MCF 10A (cell line): ENCODE results near the gene RELCH. TPM values are rescaled to one million over a fixed set of nuclear protein-coding genes. Genes with fewer than 3 reads are reported as not detected.
A peak's percentile ranks its signal among the peaks of the same experiment; 100 is the strongest.

ENCODE experiments used
- BruUV-seq: library from RNA; stranded (reverse); fragments of 400-500 nt; replicated peaks from 2 replicates; lab custom pipeline; 2021; lab: Mats Ljungman, UMichigan
- CTCF ChIA-PET: fragments of 300-600 bp; sonication (Branson Sonifier 250); formaldehyde crosslinking; extraction: SDS; loops from one replicate; lab custom pipeline; 2021; ENCODE audit warnings: antibody characterized with exemption, inconsistent platforms; lab: Yijun Ruan, JAX
- POLR2A ChIA-PET: fragments of 300-600, 350-650 bp; sonication (Branson Sonifier 250); formaldehyde crosslinking; extraction: SDS; loops from one replicate; lab custom pipeline; 2020; ENCODE audit warnings: antibody characterized with exemption, inconsistent platforms; lab: Yijun Ruan, JAX
- DNase-seq: peaks from one replicate; pipeline ENCODE4 v3.0.0-alpha.2; 2018; ENCODE audit not compliant: unreplicated experiment
- H3K27ac Mint-ChIP-seq: one replicate; pipeline ENCODE4 v1.8.0; 2022; ENCODE audit warnings: mild to moderate bottlenecking, low read depth, mixed read lengths; ENCODE audit not compliant: unreplicated experiment
- H3K27me3 Mint-ChIP-seq: one replicate; pipeline ENCODE4 v1.8.0; 2022; ENCODE audit warnings: mixed read lengths; ENCODE audit not compliant: insufficient read depth, unreplicated experiment
- H3K36me3 Mint-ChIP-seq: one replicate; pipeline ENCODE4 v1.8.0; 2022; ENCODE audit warnings: mild to moderate bottlenecking, moderate library complexity, mixed read lengths; ENCODE audit not compliant: insufficient read depth, unreplicated experiment
- H3K4me1 Mint-ChIP-seq: one replicate; pipeline ENCODE4 v1.8.0; 2022; ENCODE audit warnings: mixed read lengths; ENCODE audit not compliant: insufficient read depth, unreplicated experiment
- H3K4me3 Mint-ChIP-seq: one replicate; pipeline ENCODE4 v1.8.0; 2022; ENCODE audit warnings: mild to moderate bottlenecking, moderate library complexity, mixed read lengths; ENCODE audit not compliant: unreplicated experiment
- H3K9me3 Mint-ChIP-seq: one replicate; pipeline ENCODE4 v1.8.0; 2022; ENCODE audit warnings: mixed read lengths; ENCODE audit not compliant: unreplicated experiment
- intact Hi-C: fragments of 100-400 bp; cut with micrococcal nuclease; formaldehyde crosslinking; loops from 2 replicates; pipeline ENCODE4 v1.14.1; 2022
- total RNA-seq: library from RNA; stranded (reverse); gene quantifications from 2 replicates; pipeline ENCODE4 v1.2.3, GENCODE V29; 2022
- TF ChIP-seq, protein P1 (sequence below): fragments of 200-600 bp; IDR thresholded peaks from one replicate; pipeline ENCODE4 v1.8.0; 2022; ENCODE audit warnings: antibody characterized with exemption, mild to moderate bottlenecking; ENCODE audit not compliant: unreplicated experiment

The RELCH gene
- total RNA-seq, 1 experiment from 2014 or later = 24.7 TPM

- Mint-ChIP-seq H3K27me3 (no peaks in the 10 kb centered on the region), H3K27ac (no peak overlapping the region)
Measured at GRCh38 chr18:62329691-62330454, 142.8 kb downstream of the RELCH start.

DNA sequence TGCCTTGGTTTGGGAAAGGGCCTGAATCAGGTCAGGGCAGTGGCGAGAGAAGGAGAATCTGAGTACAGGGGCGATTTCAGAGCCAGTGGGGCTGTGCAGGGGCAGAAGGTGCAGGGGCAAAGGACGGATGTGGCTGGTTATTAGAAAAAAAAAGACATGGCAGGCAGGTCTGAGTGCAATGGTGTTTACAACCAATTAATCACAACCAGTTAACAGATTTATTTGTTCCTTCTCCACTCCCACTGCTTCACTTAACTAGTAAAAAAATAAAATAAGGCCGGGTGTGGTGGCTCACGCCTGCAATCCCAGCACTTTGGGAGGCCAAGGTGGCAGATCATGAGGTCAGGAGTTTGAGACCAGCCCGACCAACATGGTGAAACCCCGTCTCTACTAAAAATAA lies 143.6 kb downstream of the RELCH start:
- Mint-ChIP-seq H3K4me1 (peaks cover 25% of the 10 kb centered on the region), H3K27me3 (no peaks in the 10 kb centered on the region), H3K4me3 (no peak overlapping the region), H3K27ac (no peak overlapping the region), H3K36me3 (no peaks in the 10 kb centered on the region), H3K9me3 (no peaks in the 10 kb centered on the region)
- intact Hi-C loops = no loop called here
- DNase-seq = no peak
- TF ChIP-seq, protein P1, sequence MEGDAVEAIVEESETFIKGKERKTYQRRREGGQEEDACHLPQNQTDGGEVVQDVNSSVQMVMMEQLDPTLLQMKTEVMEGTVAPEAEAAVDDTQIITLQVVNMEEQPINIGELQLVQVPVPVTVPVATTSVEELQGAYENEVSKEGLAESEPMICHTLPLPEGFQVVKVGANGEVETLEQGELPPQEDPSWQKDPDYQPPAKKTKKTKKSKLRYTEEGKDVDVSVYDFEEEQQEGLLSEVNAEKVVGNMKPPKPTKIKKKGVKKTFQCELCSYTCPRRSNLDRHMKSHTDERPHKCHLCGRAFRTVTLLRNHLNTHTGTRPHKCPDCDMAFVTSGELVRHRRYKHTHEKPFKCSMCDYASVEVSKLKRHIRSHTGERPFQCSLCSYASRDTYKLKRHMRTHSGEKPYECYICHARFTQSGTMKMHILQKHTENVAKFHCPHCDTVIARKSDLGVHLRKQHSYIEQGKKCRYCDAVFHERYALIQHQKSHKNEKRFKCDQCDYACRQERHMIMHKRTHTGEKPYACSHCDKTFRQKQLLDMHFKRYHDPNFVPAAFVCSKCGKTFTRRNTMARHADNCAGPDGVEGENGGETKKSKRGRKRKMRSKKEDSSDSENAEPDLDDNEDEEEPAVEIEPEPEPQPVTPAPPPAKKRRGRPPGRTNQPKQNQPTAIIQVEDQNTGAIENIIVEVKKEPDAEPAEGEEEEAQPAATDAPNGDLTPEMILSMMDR = no peak
- BruUV-seq = no TSS peak
- CTCF ChIA-PET = interaction anchor here (1.1 kb wide), 1 partner anchor 10 kb away, joined by 4 read pairs; no protein-coding TSS in a partner anchor
- POLR2A ChIA-PET = no interaction called here

More at GRCh38 chr18:62329691-62330454, 142.8 kb downstream of the RELCH start:
- Mint-ChIP-seq H3K9me3 (no peaks in the 10 kb centered on the region), H3K4me3 (no peak overlapping the region), H3K36me3 (no peaks in the 10 kb centered on the region), H3K4me1 (peaks cover 25% of the 10 kb centered on the region)
- POLR2A ChIA-PET = no interaction called here
- no TSS peak for BruUV-seq
- intact Hi-C loops = loop anchor here (5.0 kb wide), 1 partner anchor 148 kb away; no protein-coding TSS in a partner anchor
- DNase-seq = peak; percentile 36
- CTCF ChIA-PET = interaction anchor here (0.7 kb wide), 1 partner anchor 39 kb away, joined by 3 read pairs; no protein-coding TSS in a partner anchor
- TF ChIP-seq, protein P1 = no peak

GRCh38 chr18:62331581-62332356 lies 144.7 kb downstream of the RELCH start:
- Mint-ChIP-seq H3K27me3 (no peaks in the 10 kb centered on the region), H3K36me3 (no peaks in the 10 kb centered on the region), H3K27ac (no peak overlapping the region), H3K4me3 (no peak overlapping the region), H3K4me1 (peaks cover 17% of the 10 kb centered on the region), H3K9me3 (no peaks in the 10 kb centered on the region)
- POLR2A ChIA-PET = no interaction called here
- no TSS peak for BruUV-seq
- intact Hi-C loops = no loop called here
- no peak for DNase-seq
- TF ChIP-seq, protein P1 = no peak
- CTCF ChIA-PET = interaction anchor here (0.6 to 1.1 kb wide), 3 partner anchors 9 to 12 kb away, joined by 3 to 4 read pairs (median 3); no protein-coding TSS in a partner anchor

- BruUV-seq = no TSS peak
- TF ChIP-seq, protein P1 = no peak
- intact Hi-C loops = no loop called here
- Mint-ChIP-seq H3K9me3 (no peaks in the 10 kb centered on the region), H3K27ac (no peak overlapping the region), H3K4me1 (peaks cover 17% of the 10 kb centered on the region), H3K36me3 (no peaks in the 10 kb centered on the region), H3K4me3 (no peak overlapping the region), H3K27me3 (no peaks in the 10 kb centered on the region)
- no peak for DNase-seq
- ChIA-PET CTCF (no interaction called here), POLR2A (no interaction called here)
Measured at GRCh38 chr18:62332431-62332830, 145.4 kb downstream of the RELCH start.
